ENCODE data around the gene SRGAP2C.
"Not testable (repeated sequence)": the region's sequence is repeated elsewhere in the genome, so short reads cannot be mapped to it uniquely, and the experiment has no call there.

DNA sequence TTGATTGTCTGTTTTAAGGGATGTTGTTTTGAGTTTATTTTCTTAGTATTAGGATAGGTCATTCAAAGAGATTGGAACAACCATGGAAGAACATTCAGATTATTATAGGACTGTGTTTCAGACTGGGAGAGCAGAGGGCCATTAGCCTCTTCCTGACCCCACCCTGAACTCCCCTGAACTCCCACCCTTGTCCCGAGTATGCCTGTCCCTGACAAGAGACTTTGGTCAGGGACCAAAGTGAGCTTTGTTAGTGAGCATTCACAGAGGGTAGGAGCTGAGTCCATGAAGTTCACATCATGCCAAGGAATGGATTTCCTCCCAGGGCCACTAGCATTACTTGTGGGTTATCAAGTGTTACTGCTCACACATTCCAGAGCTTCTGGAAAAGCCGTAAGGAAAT lies 172.0 kb downstream of the SRGAP2C start:
- TF ChIP-seq, protein P1, sequence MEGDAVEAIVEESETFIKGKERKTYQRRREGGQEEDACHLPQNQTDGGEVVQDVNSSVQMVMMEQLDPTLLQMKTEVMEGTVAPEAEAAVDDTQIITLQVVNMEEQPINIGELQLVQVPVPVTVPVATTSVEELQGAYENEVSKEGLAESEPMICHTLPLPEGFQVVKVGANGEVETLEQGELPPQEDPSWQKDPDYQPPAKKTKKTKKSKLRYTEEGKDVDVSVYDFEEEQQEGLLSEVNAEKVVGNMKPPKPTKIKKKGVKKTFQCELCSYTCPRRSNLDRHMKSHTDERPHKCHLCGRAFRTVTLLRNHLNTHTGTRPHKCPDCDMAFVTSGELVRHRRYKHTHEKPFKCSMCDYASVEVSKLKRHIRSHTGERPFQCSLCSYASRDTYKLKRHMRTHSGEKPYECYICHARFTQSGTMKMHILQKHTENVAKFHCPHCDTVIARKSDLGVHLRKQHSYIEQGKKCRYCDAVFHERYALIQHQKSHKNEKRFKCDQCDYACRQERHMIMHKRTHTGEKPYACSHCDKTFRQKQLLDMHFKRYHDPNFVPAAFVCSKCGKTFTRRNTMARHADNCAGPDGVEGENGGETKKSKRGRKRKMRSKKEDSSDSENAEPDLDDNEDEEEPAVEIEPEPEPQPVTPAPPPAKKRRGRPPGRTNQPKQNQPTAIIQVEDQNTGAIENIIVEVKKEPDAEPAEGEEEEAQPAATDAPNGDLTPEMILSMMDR (IDR thresholded peaks at IDR 0.05): not testable (repeated sequence)
- TF ChIP-seq POLR2A (IDR thresholded peaks at IDR 0.05): not testable (repeated sequence)

Data from right lobe of liver (tissue), 4 donors.